Transverse colon (tissue), 3 donors: ENCODE measurements around the gene MSLN.

Source experiments
- CTCF ChIP-seq, 5 experiments: fragments of 200-600 bp in 3 of 5; fragments of 450-650 bp in 2 of 5; sonication (generic) in 3 of 5; IDR thresholded peaks; 1 replicate in 2 of 5; 2 replicates in 3 of 5; pipeline ENCODE4 v1.5.1; 2016 to 2017; ENCODE audit warnings: antibody characterized with exemption in 5 of 5, inconsistent platforms in 3 of 5, mild to moderate bottlenecking in 2 of 5, moderate library complexity in 1 of 5
- EP300 ChIP-seq: sonication (generic); formaldehyde crosslinking; IDR thresholded peaks from one replicate; pipeline ENCODE4 v1.6.1; 2017; ENCODE audit warnings: antibody characterized with exemption, low read depth
- POLR2A ChIP-seq: fragments of 450-650 bp; IDR thresholded peaks from one replicate; pipeline ENCODE4 v1.6.1; 2016; ENCODE audit warnings: antibody characterized with exemption, mild to moderate bottlenecking, moderate library complexity

- TF ChIP-seq CTCF (IDR thresholded peaks at IDR 0.05): peak; percentile 79 to 99 (median 97)
- peak; percentile 83 for TF ChIP-seq POLR2A
- no peak for TF ChIP-seq EP300
Observed at GRCh38 chr16:740764-741505, 19.6 kb upstream of the MSLN start, which contains the start of gene CIAO3.
